AG10803 (cell line): ENCODE measurements around the gene ZNF322.
"Not testable (repeated sequence)": the region's sequence is repeated elsewhere in the genome, so short reads cannot be mapped to it uniquely, and the experiment has no call there.

ENCODE experiments used
- DNase-seq: peaks from one replicate; pipeline ENCODE4 v3.0.0; 2010; ENCODE audit warnings: low read depth
- H3K4me3 ChIP-seq: 2 replicates; pipeline ENCODE4 v1.5.1; 2011; ENCODE audit warnings: mild to moderate bottlenecking, low read length, control low read depth
- CTCF ChIP-seq: conservative IDR thresholded peaks from 2 replicates; pipeline ENCODE4 v1.5.1; 2011; ENCODE audit warnings: mild to moderate bottlenecking, low read length, control low read depth, inconsistent platforms

ZNF322 gene

GRCh38 chr6:26659042-26659999 lies at the start of gene ZNF322:
TSS of gene ZNF322 (minus strand) at chr6:26659746. CDS start at chr6:26638553, 21,193 bp downstream.
- peak; percentile 91 for DNase-seq

GRCh38 chr6:26705780-26706179 lies 46.2 kb upstream of the ZNF322 start:
- not testable (repeated sequence) for H3K4me3 ChIP-seq, DNase-seq

More at GRCh38 chr6:26659042-26659999, at the start of gene ZNF322:
- no peak for TF ChIP-seq CTCF
- H3K4me3 ChIP-seq, result peak within 1 kb of the TSS; percentile 83

- H3K4me3 ChIP-seq, DNase-seq: not testable (repeated sequence)
These were observed 45.8 kb upstream of the ZNF322 start for GRCh38 chr6:26705352-26705751.

GRCh38 chr6:26701023-26701747 lies 41.6 kb upstream of the ZNF322 start:
- H3K4me3 ChIP-seq, DNase-seq: not testable (repeated sequence)

GRCh38 chr6:26697496-26697895 lies 38.0 kb upstream of the ZNF322 start:
- not testable (repeated sequence) for H3K4me3 ChIP-seq, DNase-seq

GRCh38 chr6:26689324-26689947 lies 29.9 kb upstream of the ZNF322 start:
- H3K4me3 ChIP-seq, DNase-seq: not testable (repeated sequence)

- not testable (repeated sequence) for DNase-seq, H3K4me3 ChIP-seq
These were observed 23.0 kb upstream of the ZNF322 start for GRCh38 chr6:26682435-26683042.

GRCh38 chr6:26673287-26673686 lies 13.7 kb upstream of the ZNF322 start:
- not testable (repeated sequence) for DNase-seq, H3K4me3 ChIP-seq

- DNase-seq, result not testable (repeated sequence)
These were observed 11.0 kb upstream of the ZNF322 start for GRCh38 chr6:26670558-26670957.

GRCh38 chr6:26670003-26670402 lies 10.5 kb upstream of the ZNF322 start:
- not testable (repeated sequence) for H3K4me3 ChIP-seq, DNase-seq

More at GRCh38 chr6:26670558-26670957, 11.0 kb upstream of the ZNF322 start:
- H3K4me3 ChIP-seq, result not testable (repeated sequence)

GRCh38 chr6:26660000-26660361 lies 435 bp upstream of the ZNF322 start:
- peak; percentile 39 for TF ChIP-seq CTCF
- DNase-seq, result peak; percentile 17
- peak overlapping the region; percentile 83 for H3K4me3 ChIP-seq
